IPS-NIHi11 (cell line): Measurements from ENCODE around the gene GART.
"Not testable (repeated sequence)": the region's sequence is repeated elsewhere in the genome, so short reads cannot be mapped to it uniquely, and the experiment has no call there.

ENCODE experiments used
- DNase-seq: peaks from one replicate; pipeline ENCODE4 v3.0.0; 2012; ENCODE audit warnings: mixed read lengths, low spot score

Gene GART

GRCh38 chr21:33541756-33542639, at the start of gene GART:
GART (minus strand) TSS chr21:33542117; CDS start chr21:33539315, 2,802 bp downstream.
- peak; percentile 91 for DNase-seq

- DNase-seq: peak; percentile 99
These were observed 46.8 kb upstream of the GART start, which contains the start of gene DONSON for GRCh38 chr21:33588485-33589335. DONSON (minus strand) TSS chr21:33588684; CDS start chr21:33588641, 43 bp downstream.

GRCh38 chr21:33587792-33588484, 46.0 kb upstream of the GART start:
- DNase-seq: peak; percentile 31

- no peak for DNase-seq
These were observed 45.0 kb upstream of the GART start for GRCh38 chr21:33586927-33587326.

GRCh38 chr21:33584455-33584854, 42.5 kb upstream of the GART start:
- DNase-seq: no peak

GRCh38 chr21:33578959-33579542, 37.1 kb upstream of the GART start:
- no peak for DNase-seq

- DNase-seq: no peak
These were observed 36.3 kb upstream of the GART start for GRCh38 chr21:33578214-33578613.

GRCh38 chr21:33576741-33577141, 34.8 kb upstream of the GART start:
- DNase-seq: not testable (repeated sequence)

- DNase-seq: no peak
These were observed 30.4 kb upstream of the GART start for GRCh38 chr21:33572350-33572749.

GRCh38 chr21:33569991-33570390, 28.1 kb upstream of the GART start:
- no peak for DNase-seq

- DNase-seq: no peak
These were observed 26.5 kb upstream of the GART start for GRCh38 chr21:33568448-33568847.

- no peak for DNase-seq
These were observed 26.0 kb upstream of the GART start for GRCh38 chr21:33567914-33568313.

GRCh38 chr21:33566514-33566913, 24.6 kb upstream of the GART start:
- no peak for DNase-seq

GRCh38 chr21:33562389-33562788, 20.5 kb upstream of the GART start:
- DNase-seq: no peak

GRCh38 chr21:33561373-33561772, 19.5 kb upstream of the GART start:
- no peak for DNase-seq

GRCh38 chr21:33560965-33561364, 19.0 kb upstream of the GART start:
- DNase-seq: no peak

GRCh38 chr21:33559813-33560212, 17.9 kb upstream of the GART start:
- DNase-seq: no peak

GRCh38 chr21:33558777-33559421, 17.0 kb upstream of the GART start:
- DNase-seq: no peak

- no peak for DNase-seq
These were observed 15.5 kb upstream of the GART start for GRCh38 chr21:33557447-33557846.

- no peak for DNase-seq
These were observed 13.0 kb upstream of the GART start for GRCh38 chr21:33554982-33555344.

- no peak for DNase-seq
These were observed 12.5 kb upstream of the GART start for GRCh38 chr21:33554236-33554981.
